RWPE2 (cell line): Measurements from ENCODE around the gene KHK.
"Not testable (repeated sequence)": the region's sequence is repeated elsewhere in the genome, so short reads cannot be mapped to it uniquely, and the experiment has no call there.

Experiments used
- ATAC-seq: fragments of 200-7000 bp; cut with Tn5 transposase; 3 replicates; pipeline ENCODE4 v1.9.1; 2021; ENCODE audit warnings: low read depth
- DNase-seq: peaks from one replicate; pipeline ENCODE4 v3.0.0-alpha.2; 2020; ENCODE audit warnings: low spot score
- H3K27ac ChIP-seq: fragments of 450-650 bp; 2 replicates; pipeline ENCODE4 v1.5.1; 2017; ENCODE audit warnings: mild to moderate bottlenecking; ENCODE audit not compliant: poor library complexity, severe bottlenecking
- H3K27me3 ChIP-seq: fragments of 250-450 bp; sonication (Bioruptor Pico); 2 replicates; pipeline ENCODE4 v1.5.1; 2021; ENCODE audit warnings: mild to moderate bottlenecking, moderate library complexity; ENCODE audit not compliant: insufficient read depth, poor library complexity, severe bottlenecking
- H3K36me3 ChIP-seq: fragments of 250-450 bp; sonication (Bioruptor Pico); 2 replicates; pipeline ENCODE4 v1.5.1; 2020; ENCODE audit warnings: low read depth, mild to moderate bottlenecking, moderate library complexity
- H3K4me1 ChIP-seq: fragments of 250-450 bp; sonication (Bioruptor Pico); 2 replicates; pipeline ENCODE4 v1.5.1; 2021; ENCODE audit warnings: mild to moderate bottlenecking, moderate library complexity; ENCODE audit not compliant: insufficient read depth, poor library complexity, severe bottlenecking
- H3K4me3 ChIP-seq: fragments of 250-450 bp; sonication (Bioruptor Pico); 2 replicates; pipeline ENCODE4 v1.5.1; 2021; ENCODE audit warnings: mild to moderate bottlenecking, moderate library complexity; ENCODE audit not compliant: severe bottlenecking
- H3K9me3 ChIP-seq: fragments of 250-450 bp; sonication (Bioruptor Pico); 2 replicates; pipeline ENCODE4 v1.5.1; 2021; ENCODE audit warnings: mild to moderate bottlenecking, moderate library complexity; ENCODE audit not compliant: severe bottlenecking
- TF ChIP-seq, protein P1 (sequence below): fragments of 450-650 bp; IDR thresholded peaks from one replicate; pipeline ENCODE4 v1.5.1; 2017; ENCODE audit warnings: mild to moderate bottlenecking, moderate library complexity; ENCODE audit not compliant: poor library complexity, severe bottlenecking

KHK gene

DNA sequence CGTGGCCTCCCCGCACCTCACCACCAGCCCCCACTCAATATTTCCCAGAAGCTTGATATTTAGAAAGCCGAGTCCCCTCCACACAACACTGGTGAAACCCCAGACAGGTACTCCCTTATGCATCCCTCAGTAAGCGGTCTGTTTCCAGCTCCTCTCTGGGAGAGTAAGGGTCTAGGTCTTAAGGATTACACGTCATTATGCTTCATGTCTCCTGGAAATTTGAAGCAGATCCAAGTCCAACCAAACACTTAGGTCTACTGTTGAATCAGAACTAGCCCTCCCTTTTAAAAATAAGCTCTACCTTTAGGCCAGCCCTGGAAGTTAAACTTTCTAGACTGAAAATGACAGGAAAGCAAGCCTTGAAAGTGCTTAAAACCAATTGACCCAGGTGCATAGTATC is 13.7 kb upstream of the KHK start:
- TF ChIP-seq, protein P1, sequence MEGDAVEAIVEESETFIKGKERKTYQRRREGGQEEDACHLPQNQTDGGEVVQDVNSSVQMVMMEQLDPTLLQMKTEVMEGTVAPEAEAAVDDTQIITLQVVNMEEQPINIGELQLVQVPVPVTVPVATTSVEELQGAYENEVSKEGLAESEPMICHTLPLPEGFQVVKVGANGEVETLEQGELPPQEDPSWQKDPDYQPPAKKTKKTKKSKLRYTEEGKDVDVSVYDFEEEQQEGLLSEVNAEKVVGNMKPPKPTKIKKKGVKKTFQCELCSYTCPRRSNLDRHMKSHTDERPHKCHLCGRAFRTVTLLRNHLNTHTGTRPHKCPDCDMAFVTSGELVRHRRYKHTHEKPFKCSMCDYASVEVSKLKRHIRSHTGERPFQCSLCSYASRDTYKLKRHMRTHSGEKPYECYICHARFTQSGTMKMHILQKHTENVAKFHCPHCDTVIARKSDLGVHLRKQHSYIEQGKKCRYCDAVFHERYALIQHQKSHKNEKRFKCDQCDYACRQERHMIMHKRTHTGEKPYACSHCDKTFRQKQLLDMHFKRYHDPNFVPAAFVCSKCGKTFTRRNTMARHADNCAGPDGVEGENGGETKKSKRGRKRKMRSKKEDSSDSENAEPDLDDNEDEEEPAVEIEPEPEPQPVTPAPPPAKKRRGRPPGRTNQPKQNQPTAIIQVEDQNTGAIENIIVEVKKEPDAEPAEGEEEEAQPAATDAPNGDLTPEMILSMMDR, result no peak
- ATAC-seq (no peak), DNase-seq (no peak)
- no peaks in the 10 kb centered on the region for H3K27me3 ChIP-seq
- no peak overlapping the region for H3K27ac ChIP-seq
- H3K9me3 ChIP-seq, result no peaks in the 10 kb centered on the region
- H3K4me1 ChIP-seq, result peaks cover 3% of the 10 kb centered on the region
- H3K36me3 ChIP-seq, result peaks cover 29% of the 10 kb centered on the region
- no peak overlapping the region for H3K4me3 ChIP-seq

DNA sequence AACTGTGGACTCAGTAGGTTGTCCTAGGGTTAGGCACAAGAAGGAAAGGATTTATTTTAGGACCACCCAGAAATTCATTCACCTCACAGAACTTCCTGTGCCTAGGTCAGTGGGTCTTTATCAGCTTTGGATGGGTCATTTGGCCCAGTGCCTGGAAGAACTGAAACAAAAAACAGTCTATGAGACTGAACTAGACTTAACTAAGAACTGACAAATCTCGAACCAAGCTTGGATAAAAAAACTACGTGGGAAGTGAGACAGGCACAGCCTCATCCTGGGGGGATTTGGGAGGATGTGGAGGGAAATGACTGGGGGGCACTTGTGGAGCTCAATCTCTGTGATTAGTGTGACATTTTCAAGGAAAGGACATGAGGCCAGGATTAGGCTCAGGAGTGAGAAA is 12.8 kb upstream of the KHK start:
- no peak overlapping the region for H3K4me3 ChIP-seq
- ATAC-seq, result no peak
- H3K4me1 ChIP-seq, result peaks cover 3% of the 10 kb centered on the region
- TF ChIP-seq, protein P1, result no peak
- no peak overlapping the region for H3K27ac ChIP-seq
- no peaks in the 10 kb centered on the region for H3K27me3 ChIP-seq
- peaks cover 20% of the 10 kb centered on the region for H3K36me3 ChIP-seq
- no peaks in the 10 kb centered on the region for H3K9me3 ChIP-seq
- no peak for DNase-seq

DNA sequence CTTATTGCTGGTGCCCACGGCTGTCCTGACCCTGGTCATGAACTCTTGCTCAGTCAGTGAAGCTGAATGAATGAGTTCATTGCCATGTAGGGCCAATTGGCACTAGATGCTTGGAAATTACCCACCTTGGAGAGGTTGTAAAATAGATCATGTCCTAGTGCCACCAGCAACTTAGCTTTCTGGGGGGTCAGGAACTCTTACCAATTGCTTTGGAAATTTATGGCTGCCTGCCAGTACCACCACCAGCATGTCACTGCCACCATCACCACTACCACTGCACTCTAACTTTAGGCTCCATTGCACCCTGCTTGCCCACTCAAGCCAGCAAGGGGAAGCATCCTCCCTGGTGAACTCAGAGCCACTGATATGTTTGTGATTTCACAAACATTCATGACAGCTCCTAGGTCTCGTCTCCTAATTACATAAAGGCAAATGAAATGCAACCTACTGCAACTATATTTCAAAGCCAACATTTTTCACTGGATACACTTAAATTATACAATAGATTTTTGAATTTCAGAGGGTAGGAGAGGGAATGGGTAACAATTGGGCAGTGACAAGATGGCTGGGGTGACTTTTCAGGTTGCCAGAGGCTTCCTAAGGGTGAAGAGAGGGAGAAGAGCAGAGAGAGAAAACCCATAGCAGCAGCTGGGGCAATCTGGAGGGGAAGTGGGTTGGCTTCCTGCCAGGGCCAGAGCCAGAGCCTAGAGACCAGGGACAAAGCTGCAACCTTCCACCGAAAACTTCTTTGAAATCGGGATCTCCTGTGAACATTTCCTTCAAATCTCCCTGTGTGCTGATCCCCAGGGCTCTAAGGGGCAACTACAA is 11.6 kb upstream of the KHK start:
- peaks cover 3% of the 10 kb centered on the region for H3K4me1 ChIP-seq

DNA sequence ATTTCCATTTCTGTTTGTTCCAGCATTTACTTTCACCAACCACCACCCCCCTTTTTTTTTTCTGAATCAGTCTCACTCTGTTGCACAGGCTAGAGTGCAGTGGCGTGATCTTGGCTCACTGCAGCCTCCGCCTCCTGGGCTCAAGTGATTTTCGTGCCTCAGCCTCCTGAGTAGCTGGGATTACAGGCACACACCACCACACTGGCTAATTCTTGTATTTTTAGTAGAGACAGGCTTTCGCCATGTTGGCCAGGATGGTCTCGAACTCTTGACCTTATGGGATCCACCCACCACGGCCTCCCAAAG is 11.1 kb upstream of the KHK start:
- not testable (repeated sequence) for ATAC-seq, H3K27me3 ChIP-seq, DNase-seq, H3K36me3 ChIP-seq, H3K4me1 ChIP-seq, H3K27ac ChIP-seq, H3K9me3 ChIP-seq, H3K4me3 ChIP-seq

More for the DNA sequence above, 11.6 kb upstream of the KHK start:
- no peaks in the 10 kb centered on the region for H3K27me3 ChIP-seq
- no peak overlapping the region for H3K27ac ChIP-seq
- DNase-seq, result no peak
- ATAC-seq, result no peak
- H3K4me3 ChIP-seq, result no peak overlapping the region
- TF ChIP-seq, protein P1, result no peak
- H3K9me3 ChIP-seq, result no peaks in the 10 kb centered on the region
- H3K36me3 ChIP-seq, result peaks cover 9% of the 10 kb centered on the region

DNA sequence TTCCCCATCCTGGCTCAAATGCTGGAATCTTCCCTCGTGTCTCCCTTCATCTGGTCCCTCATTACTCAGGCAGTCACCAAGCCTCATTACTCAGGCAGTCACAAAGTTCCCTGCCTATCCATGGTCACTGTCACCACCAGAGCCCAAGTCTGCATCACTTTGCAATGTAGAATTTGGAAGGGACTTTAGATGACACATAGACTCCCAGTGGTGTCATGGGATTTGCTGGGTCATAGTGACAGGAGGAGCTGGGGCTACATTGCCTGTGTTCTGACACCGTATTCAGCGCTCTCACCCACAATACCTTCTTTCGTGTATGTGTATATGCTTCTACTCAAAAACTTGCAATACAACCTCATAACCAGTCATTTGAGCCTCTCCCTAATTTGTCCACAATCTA is 10.2 kb upstream of the KHK start:
- H3K27ac ChIP-seq, result no peak overlapping the region
- ATAC-seq (no peak), DNase-seq (no peak)
- no peaks in the 10 kb centered on the region for H3K27me3 ChIP-seq
- no peaks in the 10 kb centered on the region for H3K36me3 ChIP-seq
- H3K9me3 ChIP-seq, result no peaks in the 10 kb centered on the region
- TF ChIP-seq, protein P1, result no peak
- peaks cover under 1% of the 10 kb centered on the region for H3K4me1 ChIP-seq
- H3K4me3 ChIP-seq, result no peak overlapping the region
